Mesodermal cell (in vitro differentiated cells): ENCODE measurements around the gene GNG7.
"Not testable (repeated sequence)": the region's sequence is repeated elsewhere in the genome, so short reads cannot be mapped to it uniquely, and the experiment has no call there.

Experiments used
- H3K27ac ChIP-seq: 2 replicates; pipeline ENCODE4 v1.7.0; 2013; ENCODE audit warnings: mild to moderate bottlenecking, low read depth, low read length, moderate library complexity; ENCODE audit not compliant: severe bottlenecking
- H3K36me3 ChIP-seq: 2 replicates; pipeline ENCODE4 v1.7.1; 2013; ENCODE audit warnings: mild to moderate bottlenecking, low read length, moderate library complexity; ENCODE audit not compliant: control insufficient read depth, insufficient read depth
- H3K4me1 ChIP-seq: one replicate; pipeline ENCODE4 v1.7.1; 2013; ENCODE audit warnings: mild to moderate bottlenecking, low read length; ENCODE audit not compliant: insufficient read depth, control insufficient read depth, poor library complexity, severe bottlenecking
- H3K4me3 ChIP-seq: 2 replicates; pipeline ENCODE4 v1.7.0; 2013; ENCODE audit warnings: low read length, control low read depth, mild to moderate bottlenecking; ENCODE audit not compliant: insufficient read depth, poor library complexity, severe bottlenecking; ENCODE audit errors: extremely low read depth
- H3K9me3 ChIP-seq: 2 replicates; pipeline ENCODE4 v1.7.1; 2013; ENCODE audit warnings: mild to moderate bottlenecking, low read length, moderate library complexity; ENCODE audit not compliant: control insufficient read depth
- WGBS, 2 experiments: methylation state at CpG; one replicate each; pipeline ENCODE4 v1.1.5; 2013; ENCODE audit warnings: missing lambda C conversion rate in 2 of 2; ENCODE audit not compliant: insufficient coverage in 2 of 2; 5-methylcytosine and 5-hydroxymethylcytosine counted together

The GNG7 gene

GRCh38 chr19:2569596-2570465 is 132.7 kb downstream of the GNG7 start:
- Histone ChIP-seq H3K4me1 (peaks cover 7% of the 10 kb centered on the region), H3K4me3 (no peak overlapping the region), H3K27ac (no peak overlapping the region), H3K36me3 (no peaks in the 10 kb centered on the region), H3K9me3 (peaks cover 9% of the 10 kb centered on the region)
- 93 to 94% methylated on average over 14 to 16 of the region's 21 CpGs for WGBS, 2 experiments

- Histone ChIP-seq H3K4me1 (peaks cover 7% of the 10 kb centered on the region), H3K27ac (no peak overlapping the region), H3K9me3 (peaks cover 9% of the 10 kb centered on the region), H3K36me3 (no peaks in the 10 kb centered on the region), H3K4me3 (no peak overlapping the region)
- WGBS, 2 experiments: 72 to 80% methylated on average over 6 of the region's 6 CpGs
Measured at GRCh38 chr19:2567996-2568395, 134.5 kb downstream of the GNG7 start.

GRCh38 chr19:2567580-2567979 is 134.9 kb downstream of the GNG7 start:
- H3K36me3 ChIP-seq: no peaks in the 10 kb centered on the region
- H3K27ac ChIP-seq: no peak overlapping the region
- H3K4me1 ChIP-seq: peaks cover 7% of the 10 kb centered on the region
- H3K4me3 ChIP-seq: no peak overlapping the region
- peaks cover 9% of the 10 kb centered on the region for H3K9me3 ChIP-seq
- 87 to 92% methylated on average over 16 to 17 of the region's 17 CpGs for WGBS, 2 experiments

GRCh38 chr19:2563546-2563945 is 138.9 kb downstream of the GNG7 start:
- 95 to 96% methylated on average over 6 to 8 of the region's 9 CpGs for WGBS, 2 experiments

GRCh38 chr19:2561895-2562294 is 140.6 kb downstream of the GNG7 start:
- Histone ChIP-seq H3K27ac (no peak overlapping the region), H3K9me3 (no peaks in the 10 kb centered on the region), H3K4me3 (no peak overlapping the region), H3K4me1 (peaks cover 5% of the 10 kb centered on the region), H3K36me3 (no peaks in the 10 kb centered on the region)
- WGBS, 2 experiments: 78 to 83% methylated on average over 14 of the region's 14 CpGs

More at GRCh38 chr19:2563546-2563945, 138.9 kb downstream of the GNG7 start:
- H3K4me3 ChIP-seq, H3K27ac ChIP-seq, H3K9me3 ChIP-seq, H3K36me3 ChIP-seq: not testable (repeated sequence)
- H3K4me1 ChIP-seq: peaks cover 12% of the 10 kb centered on the region

GRCh38 chr19:2561221-2561620 is 141.3 kb downstream of the GNG7 start:
- H3K4me1 ChIP-seq: peaks cover 7% of the 10 kb centered on the region
- no peaks in the 10 kb centered on the region for H3K9me3 ChIP-seq
- H3K27ac ChIP-seq: no peak overlapping the region
- no peaks in the 10 kb centered on the region for H3K36me3 ChIP-seq
- WGBS, 2 experiments: 90 to 95% methylated on average over 5 of the region's 5 CpGs
- H3K4me3 ChIP-seq: no peak overlapping the region

GRCh38 chr19:2560369-2560768 is 142.1 kb downstream of the GNG7 start:
- Histone ChIP-seq H3K4me3 (no peak overlapping the region), H3K27ac (no peak overlapping the region), H3K36me3 (no peaks in the 10 kb centered on the region), H3K9me3 (no peaks in the 10 kb centered on the region), H3K4me1 (peaks cover 15% of the 10 kb centered on the region)
- WGBS, 2 experiments: 97 to 99% methylated on average over 11 to 13 of the region's 13 CpGs

- no peak overlapping the region for H3K27ac ChIP-seq
- no peaks in the 10 kb centered on the region for H3K36me3 ChIP-seq
- WGBS, 2 experiments: 100% methylated on average over 2 of the region's 2 CpGs
- H3K9me3 ChIP-seq: no peaks in the 10 kb centered on the region
- H3K4me1 ChIP-seq: peaks cover 22% of the 10 kb centered on the region
- H3K4me3 ChIP-seq: no peak overlapping the region
Measured at GRCh38 chr19:2558543-2558942, 144.0 kb downstream of the GNG7 start.

- H3K4me1 ChIP-seq: peaks cover 22% of the 10 kb centered on the region
- WGBS, 2 experiments: 57 to 69% methylated on average over 3 to 4 of the region's 7 CpGs
- not testable (repeated sequence) for H3K4me3 ChIP-seq, H3K9me3 ChIP-seq, H3K27ac ChIP-seq, H3K36me3 ChIP-seq
Measured at GRCh38 chr19:2558131-2558530, 144.4 kb downstream of the GNG7 start.

- WGBS, 2 experiments: 93 to 97% methylated on average over 15 to 16 of the region's 17 CpGs
- H3K27ac ChIP-seq: no peak overlapping the region
- H3K4me3 ChIP-seq: no peak overlapping the region
- no peaks in the 10 kb centered on the region for H3K9me3 ChIP-seq
- no peaks in the 10 kb centered on the region for H3K36me3 ChIP-seq
- H3K4me1 ChIP-seq: peaks cover 22% of the 10 kb centered on the region
Measured at GRCh38 chr19:2557093-2557440, 145.4 kb downstream of the GNG7 start.
